Measurements from ENCODE around the gene TGFBR1. TPM values are rescaled to one million over a fixed set of nuclear protein-coding genes. Genes with fewer than 3 reads are reported as not detected.

Gene TGFBR1
- total RNA-seq, 4 donors from 2014 or later: 10.1 to 23.3 (median 16.0) TPM

DNA sequence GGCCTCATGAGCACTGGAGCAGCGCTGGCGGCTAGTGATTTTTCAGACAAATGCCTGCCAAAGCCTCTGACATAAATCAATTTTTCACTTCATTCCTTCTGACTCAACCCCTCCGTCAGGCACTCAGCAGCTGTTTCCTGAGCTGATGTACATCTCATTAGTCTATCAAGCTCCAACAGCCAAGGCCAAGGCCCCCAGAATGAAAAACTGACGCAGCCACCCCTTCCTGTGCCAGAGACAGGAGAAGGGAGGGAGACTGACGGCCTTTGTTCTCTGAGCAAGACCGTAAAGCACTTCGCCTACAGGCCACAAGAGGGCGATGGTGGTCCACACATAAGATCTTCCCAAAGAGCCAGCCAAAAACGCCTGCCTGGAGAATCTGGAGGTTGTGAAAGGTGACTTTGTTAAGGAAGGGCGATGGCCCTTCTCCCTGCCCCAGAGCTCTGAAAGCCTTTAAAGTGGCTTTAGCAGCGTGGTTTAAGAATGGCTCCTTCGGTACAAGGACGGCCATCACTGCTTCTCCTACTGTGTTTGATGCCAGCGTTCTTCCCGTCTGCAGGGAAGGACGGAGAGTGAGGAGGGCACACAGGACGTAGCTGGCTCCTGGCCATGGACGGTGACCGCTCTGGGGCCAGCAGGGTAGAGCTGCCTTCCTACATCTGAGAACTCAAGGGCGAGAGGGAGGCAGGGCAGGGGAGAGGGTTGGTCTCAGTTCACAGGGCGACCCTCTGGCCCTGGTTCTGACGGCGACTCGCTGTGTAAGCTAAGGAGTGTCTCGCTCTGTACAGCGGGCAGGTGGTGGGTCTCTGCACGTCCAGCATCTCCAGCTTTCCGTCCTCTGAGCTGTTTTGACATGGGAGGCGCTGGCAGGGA lies 79.8 kb downstream of the TGFBR1 start:
- no peak overlapping the region for H3K4me3 ChIP-seq (ENCODE audit: low read depth, poor library complexity, severe bottlenecking)
- intact Hi-C loops (cut with DNase I; ENCODE audit: low total_unique reads): loop anchor here (10.0 kb wide), 1 partner anchor 1250 kb away; no protein-coding TSS in a partner anchor
- 32 to 34% methylated on average over 29 of the region's 29 CpGs for WGBS, 2 donors
- TF ChIP-seq POLR2A (IDR thresholded peaks at IDR 0.05): no peak
- TF ChIP-seq, protein P1, sequence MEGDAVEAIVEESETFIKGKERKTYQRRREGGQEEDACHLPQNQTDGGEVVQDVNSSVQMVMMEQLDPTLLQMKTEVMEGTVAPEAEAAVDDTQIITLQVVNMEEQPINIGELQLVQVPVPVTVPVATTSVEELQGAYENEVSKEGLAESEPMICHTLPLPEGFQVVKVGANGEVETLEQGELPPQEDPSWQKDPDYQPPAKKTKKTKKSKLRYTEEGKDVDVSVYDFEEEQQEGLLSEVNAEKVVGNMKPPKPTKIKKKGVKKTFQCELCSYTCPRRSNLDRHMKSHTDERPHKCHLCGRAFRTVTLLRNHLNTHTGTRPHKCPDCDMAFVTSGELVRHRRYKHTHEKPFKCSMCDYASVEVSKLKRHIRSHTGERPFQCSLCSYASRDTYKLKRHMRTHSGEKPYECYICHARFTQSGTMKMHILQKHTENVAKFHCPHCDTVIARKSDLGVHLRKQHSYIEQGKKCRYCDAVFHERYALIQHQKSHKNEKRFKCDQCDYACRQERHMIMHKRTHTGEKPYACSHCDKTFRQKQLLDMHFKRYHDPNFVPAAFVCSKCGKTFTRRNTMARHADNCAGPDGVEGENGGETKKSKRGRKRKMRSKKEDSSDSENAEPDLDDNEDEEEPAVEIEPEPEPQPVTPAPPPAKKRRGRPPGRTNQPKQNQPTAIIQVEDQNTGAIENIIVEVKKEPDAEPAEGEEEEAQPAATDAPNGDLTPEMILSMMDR (IDR thresholded peaks at IDR 0.05): peak in 1 of 3 donors; percentile 78
- DNase-seq (ENCODE audit: low spot score in 2 of 2): peak; percentile 91 to 97

DNA sequence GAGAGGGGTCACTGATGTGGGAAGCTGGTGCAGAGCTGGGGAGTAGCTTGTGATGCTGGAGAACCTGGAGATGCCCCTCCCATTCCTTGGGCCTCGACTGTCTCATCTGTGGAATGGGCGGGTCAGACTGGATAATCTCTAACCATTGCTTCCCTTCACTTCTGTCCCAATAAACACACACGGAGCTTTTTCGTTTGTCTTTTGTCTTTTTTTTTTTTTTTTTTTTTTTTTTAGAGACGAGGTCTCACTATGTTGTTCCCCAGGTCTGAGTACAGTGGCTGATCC lies 80.4 kb downstream of the TGFBR1 start:
- TF ChIP-seq, protein P1 (IDR thresholded peaks at IDR 0.05): no peak
- TF ChIP-seq POLR2A (IDR thresholded peaks at IDR 0.05): no peak
- intact Hi-C loops (cut with DNase I; ENCODE audit: low total_unique reads): loop anchor here (10.0 kb wide), 1 partner anchor 1250 kb away; no protein-coding TSS in a partner anchor
- 80 to 84% methylated on average over 4 to 5 of the region's 5 CpGs for WGBS, 2 donors
- no peak for DNase-seq (ENCODE audit: low spot score in 2 of 2)
- no peak overlapping the region for H3K4me3 ChIP-seq (ENCODE audit: low read depth, poor library complexity, severe bottlenecking)

DNA sequence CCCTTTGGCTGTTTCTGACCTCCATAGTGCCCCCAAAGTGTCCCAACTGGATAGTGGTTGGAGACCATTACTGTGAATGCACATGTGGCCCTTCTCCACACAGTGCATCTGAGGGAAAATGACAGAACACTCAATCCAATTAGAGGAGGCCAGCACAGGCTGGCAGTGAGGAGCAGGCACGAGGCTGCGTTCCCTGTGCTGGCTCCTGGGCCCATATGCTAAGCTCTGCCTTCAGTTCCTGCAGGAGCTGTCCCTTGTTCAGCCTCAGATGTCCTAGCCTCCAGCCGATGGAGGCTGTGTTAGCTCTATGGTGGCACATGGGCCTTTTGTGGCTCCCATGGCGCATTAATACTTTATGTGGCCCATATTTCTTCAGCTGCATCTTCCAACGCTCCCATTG lies 81.0 kb downstream of the TGFBR1 start:
- intact Hi-C loops (cut with DNase I; ENCODE audit: low total_unique reads): loop anchor here (10.0 kb wide), 1 partner anchor 1249 kb away; no protein-coding TSS in a partner anchor
- TF ChIP-seq POLR2A (IDR thresholded peaks at IDR 0.05): no peak
- 81 to 91% methylated on average over 5 of the region's 5 CpGs for WGBS, 2 donors
- DNase-seq (ENCODE audit: low spot score in 2 of 2): peak in 1 of 2 donors; percentile 48
- H3K4me3 ChIP-seq (ENCODE audit: low read depth, poor library complexity, severe bottlenecking): no peak overlapping the region

DNA sequence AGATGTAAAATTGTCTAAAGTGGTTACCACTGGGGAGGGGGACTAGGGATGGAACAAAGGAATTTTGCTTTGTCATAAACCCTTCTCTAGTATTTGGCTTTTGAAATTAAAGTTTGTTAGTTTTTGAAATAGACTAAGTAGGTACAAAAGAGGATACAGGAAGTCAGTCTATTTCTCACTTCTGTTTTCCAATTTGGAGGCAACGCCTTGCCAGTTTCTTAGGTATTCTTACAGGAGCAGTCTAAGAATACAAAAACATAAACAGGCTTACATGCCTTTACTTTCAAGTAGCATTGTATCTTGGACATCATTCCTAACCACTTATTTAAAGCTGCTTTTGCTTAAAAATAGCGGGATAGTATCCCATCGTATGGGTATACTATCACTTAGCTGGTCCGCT lies 82.4 kb downstream of the TGFBR1 start:
- no peak overlapping the region for H3K4me3 ChIP-seq (ENCODE audit: low read depth, poor library complexity, severe bottlenecking)
- no peak for TF ChIP-seq POLR2A (IDR thresholded peaks at IDR 0.05)
- TF ChIP-seq, protein P1 (IDR thresholded peaks at IDR 0.05): no peak
- WGBS, 2 donors: 77 to 88% methylated on average over 4 of the region's 4 CpGs
- DNase-seq (ENCODE audit: low spot score in 2 of 2): no peak
- intact Hi-C loops (cut with DNase I; ENCODE audit: low total_unique reads): loop anchor here (10.0 kb wide), 1 partner anchor 1247 kb away; no protein-coding TSS in a partner anchor

DNA sequence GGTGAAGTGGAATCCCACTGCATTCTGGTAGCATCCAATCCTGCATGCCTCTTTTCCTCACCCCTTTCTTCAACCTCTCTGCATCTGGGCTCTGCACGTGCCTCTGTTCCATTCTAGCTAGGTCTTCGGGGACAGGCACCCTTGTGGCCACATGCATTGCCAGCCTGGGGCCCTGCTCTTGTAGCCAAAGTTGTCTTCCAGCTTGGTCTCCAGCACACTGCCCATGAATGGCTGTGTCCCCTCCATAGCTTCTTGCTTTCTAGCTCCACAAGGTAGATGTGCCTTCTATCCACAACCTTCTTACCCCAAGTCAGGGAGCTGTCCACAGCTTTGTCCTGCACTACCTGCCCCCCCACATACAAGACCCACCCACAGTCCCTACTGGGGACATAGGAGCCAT lies 84.3 kb downstream of the TGFBR1 start:
- 61 to 80% methylated on average over 2 of the region's 2 CpGs for WGBS, 2 donors
- intact Hi-C loops (cut with DNase I; ENCODE audit: low total_unique reads): loop anchor here (10.0 kb wide), 1 partner anchor 1246 kb away; no protein-coding TSS in a partner anchor

More for the DNA sequence above, 84.3 kb downstream of the TGFBR1 start:
- DNase-seq (ENCODE audit: low spot score in 2 of 2): peak in 1 of 2 donors; percentile 65
- TF ChIP-seq, protein P1 (IDR thresholded peaks at IDR 0.05): no peak
- TF ChIP-seq POLR2A (IDR thresholded peaks at IDR 0.05): no peak
- H3K4me3 ChIP-seq (ENCODE audit: low read depth, poor library complexity, severe bottlenecking): no peak overlapping the region
